BJ (cell line): Measurements from ENCODE around the gene INSL6. TPM values are rescaled to one million over a fixed set of nuclear protein-coding genes. Genes with fewer than 3 reads are reported as not detected.

Source experiments
- CTCF ChIA-PET: fragments of 350-600 bp; formaldehyde crosslinking; extraction: SDS; loops from one replicate; lab custom pipeline; 2021; ENCODE audit warnings: antibody characterized with exemption, inconsistent platforms; lab: Yijun Ruan, JAX
- POLR2A ChIA-PET: fragments of 300-600 bp; sonication (Branson Sonifier 250); formaldehyde crosslinking; extraction: SDS; loops from one replicate; lab custom pipeline; 2021; ENCODE audit warnings: antibody characterized with exemption; lab: Charles Lee
- DNase-seq: peaks from one replicate; pipeline ENCODE4 v3.0.0-alpha.2; 2011; ENCODE audit warnings: low read depth
- H3K27me3 ChIP-seq: 2 replicates; pipeline ENCODE4 v1.6.0; 2011; ENCODE audit warnings: low read length; ENCODE audit not compliant: control insufficient read depth, insufficient read depth
- H3K36me3 ChIP-seq: 2 replicates; pipeline ENCODE4 v1.5.1; 2011; ENCODE audit warnings: low read length; ENCODE audit not compliant: control insufficient read depth, insufficient read depth
- H3K4me3 ChIP-seq: 2 replicates; pipeline ENCODE4 v1.5.1; 2011; ENCODE audit warnings: low read depth, mild to moderate bottlenecking, control low read depth, low read length
- polyA minus RNA-seq: library from RNA; depleted of rRNA, polyadenylated mRNA; stranded (reverse); fragments of >200 nt; gene quantifications from 2 replicates; pipeline ENCODE4 v1.2.3, GENCODE V29; 2011; rRNA and poly(A)+ RNA removed
- polyA plus RNA-seq: library from polyadenylated mRNA; depleted of rRNA; stranded (reverse); fragments of >200 nt; gene quantifications from 2 replicates; pipeline ENCODE4 v1.2.3, GENCODE V29; 2011; rRNA removed
- TF ChIP-seq, protein P1 (sequence below): IDR thresholded peaks from 2 replicates; pipeline ENCODE4 v1.5.1; 2011; ENCODE audit warnings: low read depth, mild to moderate bottlenecking, control low read depth, inconsistent platforms, low read length, moderate library complexity; ENCODE audit not compliant: insufficient read depth

INSL6 gene, protein sequence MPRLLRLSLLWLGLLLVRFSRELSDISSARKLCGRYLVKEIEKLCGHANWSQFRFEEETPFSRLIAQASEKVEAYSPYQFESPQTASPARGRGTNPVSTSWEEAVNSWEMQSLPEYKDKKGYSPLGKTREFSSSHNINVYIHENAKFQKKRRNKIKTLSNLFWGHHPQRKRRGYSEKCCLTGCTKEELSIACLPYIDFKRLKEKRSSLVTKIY
- not detected in 2 replicates for polyA plus RNA-seq
- polyA minus RNA-seq = not detected in 2 replicates

DNA sequence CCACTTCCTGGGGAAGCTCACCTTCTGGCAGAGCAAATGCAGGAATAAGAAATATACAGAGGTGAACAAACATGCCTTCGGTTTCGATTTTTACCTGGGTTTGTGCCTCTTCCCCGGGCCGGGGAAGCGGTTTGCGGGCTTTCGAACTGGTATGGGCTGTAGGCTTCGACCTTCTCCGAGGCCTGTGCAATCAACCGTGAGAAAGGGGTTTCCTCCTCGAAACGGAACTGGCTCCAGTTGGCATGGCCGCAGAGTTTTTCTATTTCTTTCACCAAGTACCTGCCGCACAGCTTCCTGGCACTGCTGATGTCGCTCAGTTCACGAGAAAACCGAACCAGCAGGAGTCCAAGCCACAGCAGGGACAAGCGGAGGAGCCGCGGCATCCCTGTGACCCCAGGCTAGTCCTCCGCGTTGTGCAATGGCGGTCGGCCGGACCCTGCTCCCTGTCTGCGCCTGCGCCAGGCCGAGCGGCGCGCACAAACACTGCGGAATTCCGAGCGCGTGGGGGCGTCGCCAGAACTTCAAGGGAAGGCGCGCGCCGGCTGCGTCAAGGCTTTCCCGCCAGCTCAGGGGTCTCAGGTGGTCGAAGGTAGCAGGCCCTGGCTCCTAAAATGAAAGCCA, at the start of gene INSL6:
INSL6 (minus strand) TSS at position 420 of the 621 bp plus-strand sequence; CDS start at position 383, 37 bp downstream.
- ChIA-PET POLR2A (no interaction called here), CTCF (interaction anchor here (0.5 to 5.2 kb wide), 16 partner anchors 9 to 415 kb away, joined by 3 to 42 read pairs (median 5); partner anchors contain the start of genes CD274 and PLGRKT)
- TF ChIP-seq, protein P1, sequence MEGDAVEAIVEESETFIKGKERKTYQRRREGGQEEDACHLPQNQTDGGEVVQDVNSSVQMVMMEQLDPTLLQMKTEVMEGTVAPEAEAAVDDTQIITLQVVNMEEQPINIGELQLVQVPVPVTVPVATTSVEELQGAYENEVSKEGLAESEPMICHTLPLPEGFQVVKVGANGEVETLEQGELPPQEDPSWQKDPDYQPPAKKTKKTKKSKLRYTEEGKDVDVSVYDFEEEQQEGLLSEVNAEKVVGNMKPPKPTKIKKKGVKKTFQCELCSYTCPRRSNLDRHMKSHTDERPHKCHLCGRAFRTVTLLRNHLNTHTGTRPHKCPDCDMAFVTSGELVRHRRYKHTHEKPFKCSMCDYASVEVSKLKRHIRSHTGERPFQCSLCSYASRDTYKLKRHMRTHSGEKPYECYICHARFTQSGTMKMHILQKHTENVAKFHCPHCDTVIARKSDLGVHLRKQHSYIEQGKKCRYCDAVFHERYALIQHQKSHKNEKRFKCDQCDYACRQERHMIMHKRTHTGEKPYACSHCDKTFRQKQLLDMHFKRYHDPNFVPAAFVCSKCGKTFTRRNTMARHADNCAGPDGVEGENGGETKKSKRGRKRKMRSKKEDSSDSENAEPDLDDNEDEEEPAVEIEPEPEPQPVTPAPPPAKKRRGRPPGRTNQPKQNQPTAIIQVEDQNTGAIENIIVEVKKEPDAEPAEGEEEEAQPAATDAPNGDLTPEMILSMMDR = no peak
- no peak within 1 kb of the TSS for H3K4me3 ChIP-seq
- H3K27me3 ChIP-seq = no peaks in the 10 kb centered on the region
- H3K36me3 ChIP-seq = no peaks in the 10 kb centered on the region
- no peak for DNase-seq

DNA sequence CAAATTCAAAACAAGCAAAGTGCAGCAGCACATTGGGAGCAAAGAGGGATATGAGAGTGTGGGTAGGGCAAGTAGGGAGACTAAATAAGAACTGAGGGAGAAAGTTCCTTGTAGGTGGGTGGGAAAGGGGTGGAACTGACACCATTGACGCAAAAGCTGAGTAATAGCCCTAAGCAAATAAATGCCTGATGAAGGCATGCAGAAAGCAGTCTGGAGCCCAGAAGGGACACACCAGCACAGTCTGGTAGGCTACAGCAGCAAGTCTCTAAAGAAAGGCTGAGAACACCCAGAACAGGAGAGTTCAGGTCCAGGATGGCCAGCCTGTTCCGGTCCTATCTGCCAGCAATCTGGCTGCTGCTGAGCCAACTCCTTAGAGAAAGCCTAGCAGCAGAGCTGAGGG, 45.8 kb upstream of the INSL6 start, which contains the start of gene INSL4:
INSL4 (plus strand) TSS at position 208 of the 400 bp plus-strand sequence; CDS start at position 313, 105 bp downstream.
- ChIA-PET POLR2A (no interaction called here), CTCF (no interaction called here)
- TF ChIP-seq, protein P1 = no peak
- Histone ChIP-seq H3K4me3 (no peak within 1 kb of the TSS), H3K36me3 (no peaks in the 10 kb centered on the region), H3K27me3 (peaks cover 3% of the 10 kb centered on the region)
- no peak for DNase-seq

DNA sequence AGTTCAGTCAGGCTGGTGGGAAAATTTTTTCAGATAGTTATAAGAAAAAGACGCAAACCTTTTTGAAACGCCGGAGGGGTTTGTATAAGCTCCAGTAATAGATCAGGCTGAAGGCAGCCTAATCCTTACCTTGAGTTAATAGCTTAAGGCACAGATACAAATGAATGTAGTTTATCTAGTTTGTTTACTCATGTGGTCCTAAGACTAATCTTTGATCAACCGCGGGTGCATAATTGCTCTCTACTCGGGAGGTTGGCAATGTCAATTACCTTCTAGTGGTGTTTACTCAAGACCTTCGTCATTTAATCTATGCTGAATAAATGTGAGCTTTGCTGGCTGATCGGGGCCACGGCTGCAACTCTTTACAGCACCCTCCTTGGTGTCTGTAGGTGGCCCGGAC, 45.1 kb upstream of the INSL6 start:
- ChIA-PET POLR2A (no interaction called here), CTCF (no interaction called here)
- Histone ChIP-seq H3K36me3 (no peaks in the 10 kb centered on the region), H3K27me3 (peaks cover 3% of the 10 kb centered on the region), H3K4me3 (no peak overlapping the region)
- no peak for DNase-seq
- TF ChIP-seq, protein P1 = no peak

DNA sequence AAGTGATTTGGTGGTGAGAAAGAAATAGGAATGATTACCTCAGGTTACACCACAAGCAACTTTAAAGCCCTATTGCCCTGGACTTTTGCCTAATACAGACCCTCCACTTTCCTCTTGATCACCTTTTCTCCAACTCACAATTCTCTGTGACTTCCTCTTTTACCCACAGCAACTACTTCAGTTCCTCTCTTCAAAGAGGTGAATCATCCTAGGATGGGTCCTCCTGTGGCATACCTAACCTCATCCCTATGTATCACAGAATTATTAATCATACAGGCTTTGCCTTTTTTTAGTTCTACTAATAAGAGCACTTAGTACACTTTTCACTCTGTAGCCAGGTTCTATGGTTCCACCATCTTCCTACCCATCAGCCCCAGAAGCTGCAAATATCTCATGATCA, 19.6 kb upstream of the INSL6 start:
- H3K4me3 ChIP-seq = no peak overlapping the region
- POLR2A ChIA-PET = interaction anchor here (0.6 kb wide), 1 partner anchor 16 kb away, joined by 3 read pairs; no protein-coding TSS in a partner anchor
- TF ChIP-seq, protein P1 = no peak
- DNase-seq = no peak
- no peaks in the 10 kb centered on the region for H3K27me3 ChIP-seq
- no peaks in the 10 kb centered on the region for H3K36me3 ChIP-seq
- CTCF ChIA-PET = no interaction called here

DNA sequence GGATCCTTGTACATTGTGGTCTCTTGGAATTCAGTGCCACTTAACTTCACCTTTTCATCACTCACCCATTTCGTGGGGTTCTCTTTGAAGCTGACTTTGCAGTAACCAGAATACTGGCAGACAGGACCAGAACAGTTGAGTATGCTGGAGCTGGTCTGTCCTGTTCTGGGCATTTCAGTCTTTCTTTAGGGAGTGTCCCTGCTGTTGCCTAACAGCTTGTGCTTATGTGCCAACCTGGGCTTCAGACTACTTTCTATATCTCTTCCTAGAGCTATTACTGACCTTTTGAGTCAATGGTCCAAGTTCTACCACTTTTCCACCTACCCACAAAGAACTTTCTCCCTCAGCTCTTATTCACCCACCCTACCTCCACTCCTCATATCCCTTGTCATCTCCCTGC, 10.0 kb upstream of the INSL6 start:
- Histone ChIP-seq H3K27me3 (peaks cover 2% of the 10 kb centered on the region), H3K4me3 (no peak overlapping the region), H3K36me3 (no peaks in the 10 kb centered on the region)
- TF ChIP-seq, protein P1 = no peak
- no peak for DNase-seq
- ChIA-PET POLR2A (no interaction called here), CTCF (interaction anchor here (0.8 to 3.6 kb wide), 4 partner anchors 9 to 432 kb away, joined by 3 to 14 read pairs (median 4); no protein-coding TSS in a partner anchor)
